TTC549 (cell line): ENCODE measurements around the gene MYO3B.
"Not testable (repeated sequence)": the region's sequence is repeated elsewhere in the genome, so short reads cannot be mapped to it uniquely, and the experiment has no call there.

ENCODE experiments used
- FAIRE-seq: peaks from 2 replicates; lab custom pipeline; 2012; peaks lifted over from hg19 to GRCh38; lab: Jason Lieb, UNC

Gene MYO3B

GRCh38 chr2:170264522-170264860, 86.5 kb downstream of the MYO3B start:
- no peak for FAIRE-seq

- no peak for FAIRE-seq
Measured at GRCh38 chr2:170264865-170265264, 86.9 kb downstream of the MYO3B start.

- FAIRE-seq = no peak
Measured at GRCh38 chr2:170265321-170265720, 87.4 kb downstream of the MYO3B start.

- no peak for FAIRE-seq
Measured at GRCh38 chr2:170266358-170266757, 88.4 kb downstream of the MYO3B start.

GRCh38 chr2:170267071-170267470, 89.1 kb downstream of the MYO3B start:
- no peak for FAIRE-seq

- no peak for FAIRE-seq
Measured at GRCh38 chr2:170270278-170270864, 92.4 kb downstream of the MYO3B start.

- FAIRE-seq = no peak
Measured at GRCh38 chr2:170271340-170271739, 93.4 kb downstream of the MYO3B start.

GRCh38 chr2:170276056-170276455, 98.1 kb downstream of the MYO3B start:
- no peak for FAIRE-seq

GRCh38 chr2:170276925-170277629, 99.1 kb downstream of the MYO3B start:
- no peak for FAIRE-seq

GRCh38 chr2:170277951-170278350, 100.0 kb downstream of the MYO3B start:
- FAIRE-seq = no peak

- not testable (repeated sequence) for FAIRE-seq
Measured at GRCh38 chr2:170279615-170280014, 101.7 kb downstream of the MYO3B start.

GRCh38 chr2:170282851-170283250, 104.9 kb downstream of the MYO3B start:
- no peak for FAIRE-seq

GRCh38 chr2:170284205-170284604, 106.3 kb downstream of the MYO3B start:
- no peak for FAIRE-seq

- no peak for FAIRE-seq
Measured at GRCh38 chr2:170288859-170289258, 110.9 kb downstream of the MYO3B start.

GRCh38 chr2:170291474-170291873, 113.5 kb downstream of the MYO3B start:
- no peak for FAIRE-seq

- no peak for FAIRE-seq
Measured at GRCh38 chr2:170292415-170292814, 114.5 kb downstream of the MYO3B start.

GRCh38 chr2:170297496-170297895, 119.5 kb downstream of the MYO3B start:
- FAIRE-seq = no peak

- FAIRE-seq = no peak
Measured at GRCh38 chr2:170298115-170298514, 120.2 kb downstream of the MYO3B start.

GRCh38 chr2:170298861-170299429, 121.0 kb downstream of the MYO3B start:
- no peak for FAIRE-seq

GRCh38 chr2:170300993-170301392, 123.0 kb downstream of the MYO3B start:
- FAIRE-seq = no peak

- no peak for FAIRE-seq
Measured at GRCh38 chr2:170301626-170302025, 123.7 kb downstream of the MYO3B start.

GRCh38 chr2:170305711-170306110, 127.8 kb downstream of the MYO3B start:
- FAIRE-seq = no peak

- no peak for FAIRE-seq
Measured at GRCh38 chr2:170306293-170306873, 128.4 kb downstream of the MYO3B start.

GRCh38 chr2:170307052-170307451, 129.1 kb downstream of the MYO3B start:
- FAIRE-seq = no peak
